HG02588 (cell line): Measurements from ENCODE around the gene ACAP2.
"Not testable (repeated sequence)": the region's sequence is repeated elsewhere in the genome, so short reads cannot be mapped to it uniquely, and the experiment has no call there.

Source experiments
- ATAC-seq: cut with Tn5 transposase; IDR thresholded peaks from one replicate; pipeline ENCODE4 v1.9.1; 2021; ENCODE audit warnings: mild to moderate bottlenecking, moderate library complexity; ENCODE audit not compliant: unreplicated experiment

ACAP2 gene

GRCh38 chr3:195249057-195249770, 193.6 kb downstream of the ACAP2 start:
- ATAC-seq, result no peak

DNA sequence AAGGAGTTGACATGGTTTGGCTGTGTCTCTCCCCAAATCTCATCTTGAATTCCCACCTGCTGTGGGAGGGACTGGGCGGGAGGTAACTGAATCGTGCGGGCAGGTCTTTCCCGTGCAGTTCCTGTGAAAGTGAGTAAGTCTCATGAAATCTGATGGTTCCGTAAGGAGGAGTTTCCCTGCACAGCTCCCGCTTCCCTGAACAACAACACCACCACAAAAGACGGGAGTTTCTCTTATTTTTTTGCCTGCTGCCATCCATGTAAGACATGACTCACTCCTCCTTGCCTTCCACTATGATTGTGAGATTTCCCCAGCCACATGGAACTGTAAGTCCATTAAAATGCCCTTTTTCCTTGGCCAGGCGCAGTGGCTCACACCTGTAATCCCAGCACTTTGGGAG, 194.5 kb downstream of the ACAP2 start:
- ATAC-seq, result no peak

- ATAC-seq, result no peak
These were observed 195.0 kb downstream of the ACAP2 start for GRCh38 chr3:195247863-195248189.

DNA sequence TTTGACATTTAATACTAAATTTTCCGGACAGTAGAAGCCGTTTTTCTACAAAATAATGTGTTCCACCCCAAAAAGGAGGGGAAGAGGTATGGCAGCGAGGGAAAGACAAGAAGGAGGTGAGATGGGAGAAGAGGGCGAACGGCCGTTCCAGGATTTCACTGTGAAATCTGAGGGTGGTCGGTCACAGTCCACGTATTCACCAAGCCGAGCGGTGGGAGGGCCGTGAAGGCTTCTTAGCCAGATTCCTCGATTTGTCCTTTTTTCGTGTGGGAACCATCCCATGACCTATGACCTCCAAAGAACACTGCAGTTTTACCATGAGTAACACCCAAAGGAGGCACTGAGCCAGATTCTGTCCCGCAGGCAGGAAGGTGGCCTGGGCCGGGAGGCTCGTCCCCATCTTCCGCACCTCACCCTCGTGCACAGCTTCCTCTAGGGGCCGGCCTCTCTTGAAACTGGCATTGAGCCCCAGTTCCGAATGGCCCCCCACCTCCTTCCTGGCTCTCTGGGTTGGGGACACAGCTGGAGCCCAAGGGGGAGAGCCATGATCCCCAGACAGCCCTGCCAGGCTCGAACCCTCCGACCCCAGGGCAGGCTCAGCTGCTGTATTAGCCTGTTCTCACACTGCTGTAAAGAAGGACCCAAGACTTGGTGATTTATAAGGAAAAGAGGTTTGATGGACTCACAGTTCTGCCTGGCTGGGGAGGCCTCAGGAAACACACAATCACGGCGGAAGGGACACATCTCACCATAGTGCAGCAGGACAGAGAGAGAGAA, 195.5 kb downstream of the ACAP2 start:
- no peak for ATAC-seq

DNA sequence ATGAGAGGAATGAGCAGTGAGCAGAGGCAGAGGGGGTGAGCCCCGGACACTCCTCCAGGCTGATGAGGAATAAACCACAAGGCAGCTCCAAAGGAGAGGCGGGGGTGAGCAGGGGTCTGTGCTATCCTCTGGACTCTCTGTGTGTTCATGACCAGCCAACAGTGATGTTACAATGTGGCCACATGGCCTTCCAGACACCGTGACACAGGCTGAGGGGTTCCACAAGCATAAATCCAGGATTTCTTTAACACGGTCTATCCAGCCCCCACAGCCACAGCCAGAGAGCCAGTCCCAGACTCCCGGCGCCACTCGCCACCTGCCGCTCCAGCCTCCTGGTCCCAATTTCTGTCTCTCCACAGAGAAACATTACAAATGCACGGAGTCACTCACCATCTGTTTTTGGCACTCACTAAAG, 196.2 kb downstream of the ACAP2 start:
- no peak for ATAC-seq

DNA sequence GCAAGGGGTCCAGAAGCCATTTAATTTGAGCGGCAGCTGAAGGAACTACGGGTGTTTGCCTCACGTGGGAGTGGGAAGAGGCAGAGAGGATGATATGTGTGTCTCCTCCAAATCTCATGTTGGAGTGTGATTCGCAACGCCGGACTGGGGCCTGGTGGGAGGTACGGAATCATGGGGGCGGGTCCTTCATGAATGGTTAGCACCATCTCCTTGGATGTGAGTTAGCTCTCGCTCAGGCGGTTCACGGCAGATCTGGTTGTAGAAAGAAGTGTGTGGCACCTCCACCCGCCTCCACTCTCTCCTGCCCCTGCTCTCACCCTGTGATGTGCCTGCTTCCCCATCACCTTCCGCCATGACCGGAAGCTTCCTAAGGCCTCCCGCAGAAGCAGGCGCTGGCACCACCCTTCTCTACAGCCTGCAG, 197.3 kb downstream of the ACAP2 start:
- ATAC-seq, result no peak

- no peak for ATAC-seq
These were observed 201.0 kb downstream of the ACAP2 start for GRCh38 chr3:195241592-195242355.

- no peak for ATAC-seq
These were observed 201.9 kb downstream of the ACAP2 start for GRCh38 chr3:195240939-195241338.

GRCh38 chr3:195240171-195240701, 202.6 kb downstream of the ACAP2 start:
- no peak for ATAC-seq

DNA sequence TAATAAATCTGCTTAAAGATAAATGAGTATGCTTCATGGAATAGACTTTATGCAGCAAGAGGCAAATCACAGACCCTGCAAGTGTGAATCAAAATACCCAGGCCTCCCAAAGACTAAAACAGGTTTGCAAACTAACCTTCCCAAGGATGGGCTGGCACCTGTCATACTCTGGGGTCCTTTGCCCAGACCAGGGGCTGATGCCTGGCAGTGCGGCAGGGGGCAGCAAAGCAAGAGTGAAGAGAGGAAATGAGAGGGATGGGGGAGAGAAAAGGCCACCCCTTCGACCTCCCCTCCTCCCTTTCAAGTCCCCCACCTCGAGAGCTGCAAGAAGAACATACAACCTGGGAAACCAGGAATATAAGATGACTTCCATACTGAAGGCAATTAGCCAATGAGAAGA, 203.7 kb downstream of the ACAP2 start:
- ATAC-seq, result no peak

DNA sequence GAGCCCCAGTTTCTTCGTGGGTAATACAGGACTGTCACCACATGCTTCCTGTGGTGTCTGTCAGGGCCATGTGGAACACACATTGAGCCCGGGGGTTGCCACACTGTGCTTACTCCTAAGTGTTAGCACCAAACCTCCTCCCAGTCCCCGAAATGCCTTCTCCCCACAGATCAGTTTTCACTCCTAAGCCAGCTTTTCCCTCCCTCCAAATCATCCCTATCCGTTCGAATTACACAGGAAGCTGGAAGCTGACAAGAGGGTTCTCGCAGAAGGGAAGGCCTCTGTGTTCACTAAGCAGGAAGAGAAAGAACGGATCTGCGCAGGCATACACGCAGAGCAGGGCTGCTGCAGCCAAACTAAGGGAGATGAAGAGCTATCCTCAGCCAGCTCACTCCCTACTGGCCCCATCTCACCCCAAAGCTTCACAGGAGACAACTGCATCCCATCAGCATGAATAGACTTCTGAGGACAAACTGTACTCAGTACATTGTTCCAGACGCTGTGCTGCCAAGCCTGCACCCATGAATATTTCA, 204.2 kb downstream of the ACAP2 start:
- no peak for ATAC-seq

DNA sequence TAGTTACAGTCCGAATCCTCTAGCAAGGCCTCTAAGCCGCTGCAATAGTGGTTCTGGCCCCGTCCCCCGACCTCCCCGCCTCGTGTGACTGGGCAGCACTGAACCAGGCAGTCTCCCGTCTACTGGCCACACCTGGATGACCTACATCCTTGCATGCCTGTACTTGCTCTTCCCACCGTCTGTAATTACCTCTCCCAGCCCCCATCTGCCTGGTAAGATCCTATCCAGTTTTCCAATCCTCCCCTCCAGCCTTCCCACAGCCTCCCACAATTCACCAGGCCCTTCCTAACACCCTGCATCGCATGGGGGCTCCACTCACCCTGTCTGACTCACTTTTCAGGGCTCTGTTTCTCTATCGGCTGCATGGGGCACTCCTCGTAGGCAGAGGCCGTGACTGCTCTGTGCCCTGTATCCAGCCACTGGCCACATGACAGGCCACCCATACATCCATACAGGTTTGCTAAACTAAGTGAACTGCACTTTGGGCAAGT, 204.7 kb downstream of the ACAP2 start:
- no peak for ATAC-seq

- ATAC-seq, result no peak
These were observed 205.8 kb downstream of the ACAP2 start for GRCh38 chr3:195236801-195237570.

- ATAC-seq, result no peak
These were observed 206.6 kb downstream of the ACAP2 start for GRCh38 chr3:195236076-195236798.

- ATAC-seq, result no peak
These were observed 212.6 kb downstream of the ACAP2 start for GRCh38 chr3:195230244-195230643.

DNA sequence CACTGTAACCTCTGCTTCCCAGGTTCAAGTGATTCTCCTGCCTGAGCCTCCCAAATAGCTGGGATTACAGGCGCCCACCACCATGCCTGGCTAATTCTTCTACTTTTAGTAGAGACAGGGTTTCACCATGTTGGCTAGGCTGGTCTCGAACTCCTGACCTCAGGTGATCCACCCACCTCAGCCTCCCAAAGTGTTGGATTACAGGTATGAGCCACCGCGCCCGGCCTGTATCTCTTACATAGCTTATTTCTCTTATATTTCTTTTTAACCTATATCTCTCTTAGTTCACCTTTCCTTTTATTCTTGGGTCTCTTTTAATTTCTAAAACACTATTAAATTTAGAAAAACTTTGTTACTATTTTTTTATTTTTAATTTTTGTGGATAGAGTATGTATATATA, 213.9 kb downstream of the ACAP2 start:
- not testable (repeated sequence) for ATAC-seq

- ATAC-seq, result no peak
These were observed 214.9 kb downstream of the ACAP2 start for GRCh38 chr3:195227871-195228270.

DNA sequence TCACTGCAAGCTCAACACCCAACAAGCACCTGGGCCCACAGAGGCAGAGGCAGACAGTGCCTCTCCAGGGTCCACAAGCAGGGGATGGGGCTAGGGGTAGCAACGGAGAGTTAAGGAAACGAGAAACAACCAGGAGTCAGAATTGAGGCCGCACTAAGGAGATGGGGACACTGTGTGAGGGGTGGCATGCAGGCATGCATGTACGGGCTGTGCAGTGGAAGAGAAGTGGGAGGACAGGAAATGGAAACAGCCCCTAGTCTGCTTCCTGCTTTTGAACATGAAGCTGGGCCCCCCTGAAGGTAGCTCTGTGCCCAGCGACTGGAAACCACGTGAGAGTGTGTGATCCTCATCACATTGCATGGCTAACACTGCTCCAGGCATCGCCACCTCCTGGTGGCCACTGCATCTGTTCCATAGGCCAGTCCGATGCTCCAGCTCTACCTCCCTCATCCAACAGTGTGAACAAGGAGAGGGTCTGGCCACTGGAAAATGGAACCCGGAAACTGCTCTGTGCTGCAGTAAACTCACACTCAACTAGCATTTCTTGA, 215.8 kb downstream of the ACAP2 start:
- no peak for ATAC-seq

DNA sequence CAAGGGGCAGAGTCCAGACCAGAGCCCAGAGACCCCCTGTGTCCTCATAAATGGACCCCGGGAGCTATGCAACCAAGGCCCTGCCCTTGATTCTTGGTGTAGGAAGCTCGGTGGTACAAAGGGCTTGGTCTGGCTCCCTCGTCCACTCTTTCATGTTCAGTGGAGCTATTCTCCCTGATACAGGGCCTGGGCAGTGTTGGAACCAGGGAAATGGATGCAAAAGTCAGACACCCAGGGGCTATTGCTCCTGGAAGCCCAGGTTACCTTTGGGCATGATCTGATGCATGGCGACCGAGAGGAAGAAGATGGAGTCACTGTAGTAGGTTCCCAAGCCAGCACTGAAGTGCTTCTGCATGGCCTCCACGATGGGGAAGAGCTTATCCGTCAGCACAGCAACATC, 216.4 kb downstream of the ACAP2 start:
- no peak for ATAC-seq
